BLaER1 treated with 17β-estradiol and CSF1 and Interleukin-3, amounts not matched to agents 10 nM and 100 nM (cell line): ENCODE measurements around the gene BAIAP3.

Experiments used
- H3K27ac ChIP-seq, 11 experiments: shearing (Covaris generic); formaldehyde crosslinking; 2 replicates each; pipeline ENCODE4 v1.8.1; 2022
- H3K27me3 ChIP-seq, 11 experiments: shearing (Covaris generic); formaldehyde crosslinking; 2 replicates each; pipeline ENCODE4 v1.8.1; 2022
- H3K36me3 ChIP-seq, 11 experiments: shearing (Covaris generic); formaldehyde crosslinking; 2 replicates each; pipeline ENCODE4 v1.8.1; 2022
- H3K4me1 ChIP-seq, 10 experiments: shearing (Covaris generic); formaldehyde crosslinking; 2 replicates each; pipeline ENCODE4 v1.8.1; 2022
- H3K4me2 ChIP-seq, 11 experiments: shearing (Covaris generic); formaldehyde crosslinking; 2 replicates each; pipeline ENCODE4 v1.8.1; 2022
- H3K4me3 ChIP-seq, 10 experiments: shearing (Covaris generic); formaldehyde crosslinking; 2 replicates each; pipeline ENCODE4 v1.8.1; 2022
- H3K9ac ChIP-seq, 11 experiments: shearing (Covaris generic); formaldehyde crosslinking; 2 replicates each; pipeline ENCODE4 v1.8.1; 2022
- H3K9me3 ChIP-seq, 11 experiments: shearing (Covaris generic); formaldehyde crosslinking; replicated peaks in 1 of 11; 2 replicates each; pipeline ENCODE4 v1.8.1; 2022
- H4K20me1 ChIP-seq, 11 experiments: shearing (Covaris generic); formaldehyde crosslinking; 2 replicates each; pipeline ENCODE4 v1.8.1; 2022
- Cebpa-rat ChIP-seq, 11 experiments: shearing (Covaris generic); IDR thresholded peaks; 2 replicates each; pipeline ENCODE4 v1.8.1; 2022

BAIAP3 gene

GRCh38 chr16:1349351-1349750 is 15.9 kb downstream of the BAIAP3 start:
- TF ChIP-seq Cebpa-rat (IDR thresholded peaks at IDR 0.05): no peak
- Histone ChIP-seq H4K20me1 (peaks cover 0 to 70% (median 22%) of the 10 kb centered on the region in 11 experiments; a peak in 18 of 22 replicates), H3K27ac (no peak overlapping the region)

DNA sequence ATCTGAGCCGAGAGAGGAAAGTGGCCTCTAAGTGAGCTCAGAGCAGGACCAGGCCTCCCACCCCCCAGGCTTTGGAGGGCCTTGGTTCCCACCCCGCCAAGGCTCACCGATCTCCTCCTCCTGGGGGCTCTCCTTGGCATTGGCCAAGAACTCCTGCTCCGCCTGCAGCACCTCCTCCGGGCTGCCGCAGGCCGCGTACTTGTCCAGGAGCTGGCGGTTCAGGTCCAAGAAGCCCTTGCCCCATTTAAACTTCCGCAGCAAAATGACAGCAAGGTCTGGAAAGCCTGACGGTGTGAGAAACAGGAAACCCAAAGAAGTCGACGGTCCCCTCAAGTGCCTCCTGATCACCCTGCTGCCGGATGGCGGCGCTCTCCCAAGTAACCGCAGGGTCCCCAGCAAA is 16.5 kb downstream of the BAIAP3 start:
- H3K27me3 ChIP-seq: no peaks in the 10 kb centered on the region
- H4K20me1 ChIP-seq: peaks cover 0 to 72% (median 27%) of the 10 kb centered on the region in 11 experiments; a peak in 20 of 22 replicates
- H3K9me3 ChIP-seq: no peaks in the 10 kb centered on the region
- H3K4me1 ChIP-seq: peaks cover 26 to 38% (median 32%) of the 10 kb centered on the region in 10 experiments
- H3K4me2 ChIP-seq: peak overlapping the region in 10 of 11 experiments; percentile 89 to 99 (median 96); a peak in 19 of 22 replicates
- no peak for TF ChIP-seq Cebpa-rat (IDR thresholded peaks at IDR 0.05)
- H3K4me3 ChIP-seq: peak overlapping the region in 3 of 10 experiments; percentile 87 to 97 (median 88); a peak in 5 of 20 replicates
- no peak overlapping the region for H3K27ac ChIP-seq
- peak overlapping the region in 8 of 11 experiments; percentile 86 to 96 (median 91); a peak in 13 of 22 replicates for H3K9ac ChIP-seq
- H3K36me3 ChIP-seq: peaks cover 20 to 39% (median 27%) of the 10 kb centered on the region in 11 experiments

More at GRCh38 chr16:1349351-1349750, 15.9 kb downstream of the BAIAP3 start:
- Histone ChIP-seq H3K36me3 (peaks cover 20 to 39% (median 27%) of the 10 kb centered on the region in 11 experiments), H3K9me3 (no peaks in the 10 kb centered on the region), H3K27me3 (no peaks in the 10 kb centered on the region), H3K4me3 (no peak overlapping the region), H3K4me1 (peaks cover 28 to 39% (median 33%) of the 10 kb centered on the region in 10 experiments), H3K4me2 (no peak overlapping the region), H3K9ac (peak overlapping the region in 4 of 11 experiments; percentile 27 to 96 (median 90); a peak in 4 of 22 replicates)

GRCh38 chr16:1350691-1351090 is 17.2 kb downstream of the BAIAP3 start:
- no peak for TF ChIP-seq Cebpa-rat (IDR thresholded peaks at IDR 0.05)
- Histone ChIP-seq H3K4me3 (peak overlapping the region; percentile 77 to 99 (median 92)), H3K27me3 (no peaks in the 10 kb centered on the region), H3K9ac (peak overlapping the region; percentile 73 to 96 (median 88)), H3K4me1 (peaks cover 26 to 46% (median 32%) of the 10 kb centered on the region in 10 experiments), H4K20me1 (peaks cover 5 to 80% (median 34%) of the 10 kb centered on the region in 11 experiments; a peak in 21 of 22 replicates), H3K27ac (peak overlapping the region in 5 of 11 experiments; percentile 72 to 85 (median 81); a peak in 7 of 22 replicates), H3K36me3 (peaks cover 20 to 39% (median 27%) of the 10 kb centered on the region in 11 experiments), H3K4me2 (peak overlapping the region; percentile 89 to 99 (median 97)), H3K9me3 (no peaks in the 10 kb centered on the region)

GRCh38 chr16:1351215-1351581 is 17.8 kb downstream of the BAIAP3 start:
- Histone ChIP-seq H3K27me3 (no peaks in the 10 kb centered on the region), H3K9ac (peak overlapping the region; percentile 73 to 96 (median 88)), H3K4me2 (peak overlapping the region; percentile 89 to 99 (median 97)), H3K9me3 (no peaks in the 10 kb centered on the region), H3K4me1 (peaks cover 26 to 48% (median 32%) of the 10 kb centered on the region in 10 experiments), H3K36me3 (peaks cover 20 to 39% (median 27%) of the 10 kb centered on the region in 11 experiments), H4K20me1 (peaks cover 10 to 85% (median 39%) of the 10 kb centered on the region in 11 experiments; a peak in 21 of 22 replicates), H3K4me3 (peak overlapping the region; percentile 77 to 99 (median 92)), H3K27ac (peak overlapping the region; percentile 70 to 86 (median 81))
- no peak for TF ChIP-seq Cebpa-rat (IDR thresholded peaks at IDR 0.05)

DNA sequence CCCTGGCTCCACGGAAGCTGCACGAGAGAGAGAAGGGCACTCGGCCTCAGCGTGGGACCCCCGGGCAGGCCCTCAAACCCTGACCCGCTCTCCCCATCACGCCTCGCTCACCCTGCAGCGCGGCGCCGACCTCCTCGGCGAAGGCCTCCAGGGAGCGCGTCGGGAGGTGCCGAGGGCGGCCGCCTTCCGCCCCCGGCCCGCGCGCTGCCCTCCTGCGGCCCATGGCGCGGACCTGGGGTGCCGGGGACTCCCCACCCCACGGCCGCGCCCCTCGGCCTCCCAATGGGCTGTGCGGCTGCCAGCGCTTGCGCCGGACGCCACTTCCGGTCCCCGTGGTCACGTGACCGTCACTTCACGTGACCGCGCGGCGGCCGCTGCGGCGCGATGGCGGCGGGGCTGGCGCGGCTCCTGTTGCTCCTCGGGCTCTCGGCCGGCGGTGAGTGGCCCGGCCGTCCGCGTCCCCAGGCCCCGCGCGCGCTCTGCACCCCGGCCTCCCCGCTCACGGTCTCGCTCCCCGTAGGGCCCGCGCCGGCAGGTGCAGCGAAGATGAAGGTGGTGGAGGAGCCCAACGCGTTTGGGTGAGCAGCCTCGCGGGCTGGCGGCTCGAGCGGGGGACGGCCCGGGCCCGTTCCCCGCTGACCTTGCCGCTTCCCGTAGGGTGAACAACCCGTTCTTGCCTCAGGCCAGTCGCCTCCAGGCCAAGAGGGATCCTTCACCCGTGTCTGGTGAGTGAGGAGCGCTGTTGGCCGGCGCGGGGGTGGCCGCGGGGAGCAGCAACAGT is 18.3 kb downstream of the BAIAP3 start, which contains the start of the genes GNPTG and TSR3:
Gene GNPTG, plus strand, starts transcription at position 350 of the 781 bp plus-strand sequence. Its CDS starts 35 bp downstream, at position 385.
Gene TSR3, minus strand, starts transcription at position 297 of the 781 bp plus-strand sequence. Its CDS starts 74 bp downstream, at position 223.
- Histone ChIP-seq H3K4me2 (peak within 1 kb of the TSS; percentile 95 to 99 (median 97)), H3K36me3 (peaks cover 20 to 39% (median 27%) of the 10 kb centered on the region in 11 experiments), H3K9me3 (no peaks in the 10 kb centered on the region), H3K27ac (peak within 1 kb of the TSS; percentile 70 to 86 (median 81)), H3K4me3 (peak within 1 kb of the TSS; percentile 77 to 99 (median 92)), H3K9ac (peak within 1 kb of the TSS; percentile 73 to 96 (median 88)), H4K20me1 (peaks cover 15 to 90% (median 45%) of the 10 kb centered on the region in 11 experiments; a peak in 21 of 22 replicates), H3K27me3 (no peaks in the 10 kb centered on the region), H3K4me1 (peaks cover 26 to 48% (median 32%) of the 10 kb centered on the region in 10 experiments)
- no peak for TF ChIP-seq Cebpa-rat (IDR thresholded peaks at IDR 0.05)

DNA sequence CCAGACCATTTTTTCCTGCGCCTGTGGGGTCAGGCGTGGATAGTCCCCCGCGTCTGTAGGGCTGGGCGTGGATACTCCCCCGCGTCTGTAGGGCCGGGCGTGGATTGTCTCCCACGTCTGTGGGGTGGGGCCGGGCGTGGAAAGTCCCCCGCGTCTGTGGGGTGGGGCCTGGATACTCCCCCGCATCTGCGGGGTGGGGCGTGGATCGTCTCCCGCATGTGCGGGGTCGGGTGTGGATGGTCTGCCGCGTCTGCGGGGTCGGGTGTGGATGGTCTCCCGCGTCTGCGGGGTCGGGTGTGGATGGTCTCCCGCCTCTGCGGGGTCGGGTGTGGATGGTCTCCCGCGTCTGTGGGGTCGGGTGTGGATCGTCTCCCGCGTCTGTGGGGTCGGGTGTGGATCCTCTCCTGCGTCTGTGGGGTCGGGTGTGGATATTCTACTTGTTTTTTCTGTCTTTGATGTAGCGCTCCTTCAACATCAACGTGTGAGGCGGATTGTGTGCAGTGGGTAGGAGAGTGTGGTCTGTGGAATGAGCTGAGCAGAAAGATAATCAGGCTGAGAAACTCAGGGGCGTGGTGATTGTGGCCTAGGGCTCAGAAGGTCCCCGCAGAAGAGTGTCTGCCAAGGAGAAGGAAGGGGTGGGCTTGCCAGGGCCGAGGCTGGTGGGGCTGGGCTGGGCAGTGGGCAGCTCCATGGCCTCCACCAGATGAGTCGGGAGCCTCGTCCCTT is 21.5 kb downstream of the BAIAP3 start:
- TF ChIP-seq Cebpa-rat (IDR thresholded peaks at IDR 0.05): no peak
- Histone ChIP-seq H3K9ac (peak overlapping the region in 2 of 11 experiments; percentile 29 to 31; a peak in 3 of 22 replicates), H3K9me3 (no peaks in the 10 kb centered on the region)

GRCh38 chr16:1355591-1355990 is 22.1 kb downstream of the BAIAP3 start:
- Histone ChIP-seq H3K27ac (no peak overlapping the region), H3K4me1 (peaks cover 19 to 43% (median 27%) of the 10 kb centered on the region in 10 experiments), H4K20me1 (peaks cover 36 to 90% (median 81%) of the 10 kb centered on the region in 11 experiments), H3K27me3 (no peaks in the 10 kb centered on the region), H3K4me3 (no peak overlapping the region), H3K9ac (peak overlapping the region in 3 of 11 experiments; percentile 14 to 31 (median 29); a peak in 3 of 22 replicates), H3K36me3 (peaks cover 17 to 30% (median 24%) of the 10 kb centered on the region in 11 experiments), H3K4me2 (no peak overlapping the region), H3K9me3 (no peaks in the 10 kb centered on the region)
- no peak for TF ChIP-seq Cebpa-rat (IDR thresholded peaks at IDR 0.05)

More for the DNA sequence above, 21.5 kb downstream of the BAIAP3 start:
- Histone ChIP-seq H3K36me3 (peaks cover 16 to 30% (median 21%) of the 10 kb centered on the region in 11 experiments), H3K27me3 (no peaks in the 10 kb centered on the region), H4K20me1 (peaks cover 35 to 90% (median 75%) of the 10 kb centered on the region in 11 experiments), H3K4me2 (peak overlapping the region in 3 of 11 experiments; percentile 96 to 99 (median 99); a peak in 2 of 22 replicates), H3K4me3 (no peak overlapping the region), H3K4me1 (peaks cover 25 to 49% (median 33%) of the 10 kb centered on the region in 10 experiments), H3K27ac (no peak overlapping the region)
